HepG2 (cell line): ENCODE measurements around the gene EPHX1. TPM values are rescaled to one million over a fixed set of nuclear protein-coding genes. Genes with fewer than 3 reads are reported as not detected.

Experiments
- FOXA1 ChIP-seq, 2 experiments: fragments of 450-650 bp in 1 of 2; sonication (generic) in 1 of 2; formaldehyde crosslinking in 1 of 2; IDR thresholded peaks; 2 replicates each; pipeline versions ENCODE4 v1.4.0 to v1.6.1; 2016 to 2020; ENCODE audit warnings: missing genetic modification reagents in 1 of 2
- HNRNPK ChIP-seq: fragments of 200-400 bp; formaldehyde crosslinking; IDR thresholded peaks from 2 replicates; pipeline ENCODE4 v1.6.1; 2018; ENCODE audit warnings: low read length, low read depth, moderate library complexity, mild to moderate bottlenecking; ENCODE audit not compliant: poor library complexity, severe bottlenecking
- HOXA5 ChIP-seq: sonication (generic); formaldehyde crosslinking; IDR thresholded peaks from 2 replicates; pipeline ENCODE4 v1.4.0; 2020; ENCODE audit warnings: missing genetic modification reagents
- JARID2 ChIP-seq: sonication (generic); formaldehyde crosslinking; IDR thresholded peaks from 2 replicates; pipeline ENCODE4 v1.8.1; 2023; ENCODE audit warnings: missing genetic modification reagents, inconsistent platforms; ENCODE audit not compliant: insufficient replicate concordance
- MIXL1 ChIP-seq: IDR thresholded peaks from 2 replicates; pipeline ENCODE4 v1.6.1; 2016
- NFYB ChIP-seq: sonication (generic); formaldehyde crosslinking; IDR thresholded peaks from 2 replicates; pipeline ENCODE4 v1.4.0; 2020; ENCODE audit warnings: missing genetic modification reagents
- NR2F6 ChIP-seq, 2 experiments: IDR thresholded peaks; 2 replicates each; pipeline ENCODE4 v1.6.1; 2016; ENCODE audit warnings: antibody characterized with exemption in 1 of 2, mild to moderate bottlenecking in 1 of 2
- NRL ChIP-seq: sonication (generic); formaldehyde crosslinking; IDR thresholded peaks from 2 replicates; pipeline ENCODE4 v1.5.0; 2020; ENCODE audit warnings: missing genetic modification reagents, mild to moderate bottlenecking, moderate library complexity, borderline replicate concordance
- RARA ChIP-seq: IDR thresholded peaks from 2 replicates; pipeline ENCODE4 v1.6.1; 2016; ENCODE audit warnings: missing genetic modification reagents, missing compliant biosample characterization
- RBM22 ChIP-seq: fragments of 200-400 bp; formaldehyde crosslinking; optimal IDR thresholded peaks from 2 replicates; pipeline ENCODE3; 2017; ENCODE audit warnings: mild to moderate bottlenecking, low read length, moderate library complexity
- SALL1 ChIP-seq: sonication (generic); formaldehyde crosslinking; IDR thresholded peaks from 2 replicates; pipeline ENCODE4 v1.8.0; 2022; ENCODE audit warnings: mild to moderate bottlenecking, missing genetic modification reagents
- SP1 ChIP-seq, 2 experiments: fragments of 450-650 bp in 1 of 2; sonication (generic) in 1 of 2; formaldehyde crosslinking in 1 of 2; IDR thresholded peaks; 2 replicates each; pipeline versions ENCODE4 v1.4.0 to v1.6.1; 2016 to 2020; ENCODE audit warnings: missing genetic modification reagents in 1 of 2
- ZNF12 ChIP-seq: sonication (generic); formaldehyde crosslinking; IDR thresholded peaks from 2 replicates; pipeline ENCODE4 v1.5.0; 2020; ENCODE audit warnings: missing genetic modification reagents
- ZNF138 ChIP-seq: sonication (generic); formaldehyde crosslinking; IDR thresholded peaks from 2 replicates; pipeline ENCODE4 v1.5.0; 2020; ENCODE audit warnings: mild to moderate bottlenecking, low read depth, missing genetic modification reagents
- ZNF180 ChIP-seq: sonication (generic); formaldehyde crosslinking; IDR thresholded peaks from 2 replicates; pipeline ENCODE4 v1.4.0; 2020; ENCODE audit warnings: low read depth, missing genetic modification reagents, borderline replicate concordance
- ZNF256 ChIP-seq: sonication (generic); formaldehyde crosslinking; conservative IDR thresholded peaks from 2 replicates; pipeline ENCODE4 v1.4.0; 2020; ENCODE audit warnings: missing genetic modification reagents
- ZNF331 ChIP-seq: sonication (generic); formaldehyde crosslinking; IDR thresholded peaks from 2 replicates; pipeline ENCODE4 v1.4.0; 2020; ENCODE audit warnings: missing genetic modification reagents
- ZNF703 ChIP-seq: sonication (generic); formaldehyde crosslinking; IDR thresholded peaks from 2 replicates; pipeline ENCODE4 v1.5.1; 2020; ENCODE audit warnings: missing genetic modification reagents, mild to moderate bottlenecking, moderate library complexity, borderline replicate concordance
- ZNF776 ChIP-seq: sonication (generic); formaldehyde crosslinking; IDR thresholded peaks from 2 replicates; pipeline ENCODE4 v1.4.0; 2020; ENCODE audit warnings: mild to moderate bottlenecking, missing genetic modification reagents
- polyA plus RNA-seq, 8 experiments: library from polyadenylated mRNA; depleted of rRNA in 3 of 8; stranded (reverse) in 7 of 8; unstranded in 1 of 8; fragments of >200 nt; fragmentation: Illumina TruSeq in 4 of 8; extraction: Trizol in 4 of 8; gene quantifications; 2 replicates each; pipeline versions ENCODE4 v1.2.1 to v1.2.3, GENCODE V29; 2011 to 2016; ENCODE audit warnings: low read depth in 4 of 8, missing spikeins in 1 of 8, mixed read lengths in 1 of 8; ENCODE audit not compliant: insufficient read depth in 1 of 8
- total RNA-seq, 5 experiments: library from RNA; depleted of rRNA; stranded (reverse); fragments of >200 nt; fragmentation: Illumina TruSeq; extraction: Trizol; gene quantifications; 2 replicates each; pipeline ENCODE4 v1.2.3, GENCODE V29; 2016; ENCODE audit warnings: low read depth in 1 of 5
- TF ChIP-seq, protein P1 (sequence below): sonication (generic); formaldehyde crosslinking; IDR thresholded peaks from 2 replicates; pipeline ENCODE4 v1.5.0; 2020; ENCODE audit warnings: mild to moderate bottlenecking, missing genetic modification reagents, borderline replicate concordance
- TF ChIP-seq, protein P2 (sequence below): sonication (generic); formaldehyde crosslinking; conservative IDR thresholded peaks from 2 replicates; pipeline ENCODE4 v1.4.0; 2020; ENCODE audit warnings: missing genetic modification reagents
- TF ChIP-seq, protein P3 (sequence below): sonication (generic); formaldehyde crosslinking; conservative IDR thresholded peaks from 2 replicates; pipeline ENCODE4 v1.8.0; 2022; ENCODE audit warnings: mild to moderate bottlenecking, moderate library complexity, missing genetic modification reagents

The EPHX1 gene
- total and polyA plus RNA-seq, 2 of the 13 experiments (the other 11 are each of a cell fraction or from before 2014, with no cell fraction given) = 27.7 to 36.5 TPM

GRCh38 chr1:225768662-225769426 is 41.1 kb upstream of the EPHX1 start (continued):
- TF ChIP-seq, protein P1, sequence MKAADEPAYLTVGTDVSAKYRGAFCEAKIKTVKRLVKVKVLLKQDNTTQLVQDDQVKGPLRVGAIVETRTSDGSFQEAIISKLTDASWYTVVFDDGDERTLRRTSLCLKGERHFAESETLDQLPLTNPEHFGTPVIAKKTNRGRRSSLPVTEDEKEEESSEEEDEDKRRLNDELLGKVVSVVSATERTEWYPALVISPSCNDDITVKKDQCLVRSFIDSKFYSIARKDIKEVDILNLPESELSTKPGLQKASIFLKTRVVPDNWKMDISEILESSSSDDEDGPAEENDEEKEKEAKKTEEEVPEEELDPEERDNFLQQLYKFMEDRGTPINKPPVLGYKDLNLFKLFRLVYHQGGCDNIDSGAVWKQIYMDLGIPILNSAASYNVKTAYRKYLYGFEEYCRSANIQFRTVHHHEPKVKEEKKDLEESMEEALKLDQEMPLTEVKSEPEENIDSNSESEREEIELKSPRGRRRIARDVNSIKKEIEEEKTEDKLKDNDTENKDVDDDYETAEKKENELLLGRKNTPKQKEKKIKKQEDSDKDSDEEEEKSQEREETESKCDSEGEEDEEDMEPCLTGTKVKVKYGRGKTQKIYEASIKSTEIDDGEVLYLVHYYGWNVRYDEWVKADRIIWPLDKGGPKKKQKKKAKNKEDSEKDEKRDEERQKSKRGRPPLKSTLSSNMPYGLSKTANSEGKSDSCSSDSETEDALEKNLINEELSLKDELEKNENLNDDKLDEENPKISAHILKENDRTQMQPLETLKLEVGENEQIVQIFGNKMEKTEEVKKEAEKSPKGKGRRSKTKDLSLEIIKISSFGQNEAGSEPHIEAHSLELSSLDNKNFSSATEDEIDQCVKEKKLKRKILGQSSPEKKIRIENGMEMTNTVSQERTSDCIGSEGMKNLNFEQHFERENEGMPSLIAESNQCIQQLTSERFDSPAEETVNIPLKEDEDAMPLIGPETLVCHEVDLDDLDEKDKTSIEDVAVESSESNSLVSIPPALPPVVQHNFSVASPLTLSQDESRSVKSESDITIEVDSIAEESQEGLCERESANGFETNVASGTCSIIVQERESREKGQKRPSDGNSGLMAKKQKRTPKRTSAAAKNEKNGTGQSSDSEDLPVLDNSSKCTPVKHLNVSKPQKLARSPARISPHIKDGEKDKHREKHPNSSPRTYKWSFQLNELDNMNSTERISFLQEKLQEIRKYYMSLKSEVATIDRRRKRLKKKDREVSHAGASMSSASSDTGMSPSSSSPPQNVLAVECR (CRISPR knock-in tag) = peak; percentile 53; the same call in 1 of the 2 replicates
- TF ChIP-seq FOXA1 (IDR thresholded peaks at IDR 0.05) = no peak
- peak; percentile 67 for TF ChIP-seq FOXA1 (CRISPR knock-in tag; IDR thresholded peaks at IDR 0.05)
- no peak for TF ChIP-seq JARID2 (CRISPR knock-in tag)
- TF ChIP-seq ZNF138 (CRISPR knock-in tag) = no peak
- TF ChIP-seq ZNF12 = 0 out of 2 replicates have a peak, but pooled peaks have one; percentile 41
- TF ChIP-seq MIXL1 (CRISPR knock-in tag) = 0 out of 2 replicates have a peak, but pooled peaks have one; percentile 42
- TF ChIP-seq ZNF256 (CRISPR knock-in tag) = no peak
- TF ChIP-seq HNRNPK = no peak
- TF ChIP-seq, protein P2, sequence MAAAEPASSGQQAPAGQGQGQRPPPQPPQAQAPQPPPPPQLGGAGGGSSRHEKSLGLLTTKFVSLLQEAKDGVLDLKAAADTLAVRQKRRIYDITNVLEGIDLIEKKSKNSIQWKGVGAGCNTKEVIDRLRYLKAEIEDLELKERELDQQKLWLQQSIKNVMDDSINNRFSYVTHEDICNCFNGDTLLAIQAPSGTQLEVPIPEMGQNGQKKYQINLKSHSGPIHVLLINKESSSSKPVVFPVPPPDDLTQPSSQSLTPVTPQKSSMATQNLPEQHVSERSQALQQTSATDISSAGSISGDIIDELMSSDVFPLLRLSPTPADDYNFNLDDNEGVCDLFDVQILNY (CRISPR knock-in tag) = 0 out of 2 replicates have a peak, but pooled peaks have one; percentile 11
- TF ChIP-seq RBM22 = no peak
- no peak for TF ChIP-seq ZNF703 (CRISPR knock-in tag)
- peak; percentile 63; the same call in 1 of the 2 replicates for TF ChIP-seq HOXA5 (CRISPR knock-in tag)
- no peak for TF ChIP-seq ZNF776 (CRISPR knock-in tag)
- TF ChIP-seq NFYB = peak; percentile 52
- TF ChIP-seq NRL = no peak
- TF ChIP-seq ZNF180 (CRISPR knock-in tag) = no peak
- TF ChIP-seq SP1 (IDR thresholded peaks at IDR 0.05) = no peak
- TF ChIP-seq SP1 (CRISPR knock-in tag; IDR thresholded peaks at IDR 0.05) = 0 out of 2 replicates have a peak, but pooled peaks have one; percentile 35
- peak; percentile 28; the same call in 1 of the 2 replicates for TF ChIP-seq ZNF331
- TF ChIP-seq SALL1 = peak; percentile 45; the same call in 1 of the 2 replicates
- 0 out of 2 replicates have a peak, but pooled peaks have one; percentile 41 for TF ChIP-seq RARA (CRISPR knock-in tag)
- TF ChIP-seq, protein P3, sequence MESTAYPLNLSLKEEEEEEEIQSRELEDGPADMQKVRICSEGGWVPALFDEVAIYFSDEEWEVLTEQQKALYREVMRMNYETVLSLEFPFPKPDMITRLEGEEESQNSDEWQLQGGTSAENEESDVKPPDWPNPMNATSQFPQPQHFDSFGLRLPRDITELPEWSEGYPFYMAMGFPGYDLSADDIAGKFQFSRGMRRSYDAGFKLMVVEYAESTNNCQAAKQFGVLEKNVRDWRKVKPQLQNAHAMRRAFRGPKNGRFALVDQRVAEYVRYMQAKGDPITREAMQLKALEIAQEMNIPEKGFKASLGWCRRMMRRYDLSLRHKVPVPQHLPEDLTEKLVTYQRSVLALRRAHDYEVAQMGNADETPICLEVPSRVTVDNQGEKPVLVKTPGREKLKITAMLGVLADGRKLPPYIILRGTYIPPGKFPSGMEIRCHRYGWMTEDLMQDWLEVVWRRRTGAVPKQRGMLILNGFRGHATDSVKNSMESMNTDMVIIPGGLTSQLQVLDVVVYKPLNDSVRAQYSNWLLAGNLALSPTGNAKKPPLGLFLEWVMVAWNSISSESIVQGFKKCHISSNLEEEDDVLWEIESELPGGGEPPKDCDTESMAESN (CRISPR knock-in tag) = no peak
- TF ChIP-seq NR2F6 (IDR thresholded peaks at IDR 0.05) = no peak
- peak; percentile 53; the same call in 1 of the 2 replicates for TF ChIP-seq NR2F6 (CRISPR knock-in tag; IDR thresholded peaks at IDR 0.05)
